Stimulated activated CD4-positive, alpha-beta T cell treated with anti-CD3 and anti-CD28 coated beads, Interleukin-2, amount 100 ng/mL, for 48 hours (primary cell): ENCODE results near the gene HPCAL1.
"Not testable (repeated sequence)": the region's sequence is repeated elsewhere in the genome, so short reads cannot be mapped to it uniquely, and the experiment has no call there.

Experiments used
- DNase-seq, 2 donors: peaks; one replicate each; pipeline ENCODE4 v3.0.0-alpha.2; 2020

The HPCAL1 gene

GRCh38 chr2:10285191-10285555 lies 17.5 kb upstream of the HPCAL1 start:
- no peak for DNase-seq

GRCh38 chr2:10285556-10286198 lies 17.0 kb upstream of the HPCAL1 start:
- no peak for DNase-seq

- DNase-seq, result no peak
These were observed 16.3 kb upstream of the HPCAL1 start for GRCh38 chr2:10286216-10287037.

GRCh38 chr2:10287761-10288160 lies 14.9 kb upstream of the HPCAL1 start:
- no peak for DNase-seq

- no peak for DNase-seq
These were observed 14.1 kb upstream of the HPCAL1 start for GRCh38 chr2:10288606-10289005.

GRCh38 chr2:10289352-10289751 lies 13.4 kb upstream of the HPCAL1 start:
- DNase-seq, result no peak

- no peak for DNase-seq
These were observed 12.8 kb upstream of the HPCAL1 start for GRCh38 chr2:10289891-10290290.

- not testable (repeated sequence) for DNase-seq
These were observed 11.3 kb upstream of the HPCAL1 start for GRCh38 chr2:10291376-10291775.

- no peak for DNase-seq
These were observed 10.7 kb upstream of the HPCAL1 start for GRCh38 chr2:10292033-10292432.

- DNase-seq, result no peak
These were observed 9.1 kb upstream of the HPCAL1 start for GRCh38 chr2:10293603-10294002.

- no peak for DNase-seq
These were observed 8.6 kb upstream of the HPCAL1 start for GRCh38 chr2:10294077-10294476.

GRCh38 chr2:10295649-10296048 lies 7.1 kb upstream of the HPCAL1 start:
- not testable (repeated sequence) for DNase-seq

- no peak for DNase-seq
These were observed 6.6 kb upstream of the HPCAL1 start for GRCh38 chr2:10296142-10296541.

GRCh38 chr2:10297191-10297830 lies 5.4 kb upstream of the HPCAL1 start:
- no peak for DNase-seq

- peak in 1 of 2 donors; percentile 43 for DNase-seq
These were observed 4.7 kb upstream of the HPCAL1 start for GRCh38 chr2:10297959-10298531.

- not testable (repeated sequence) for DNase-seq
These were observed 3.9 kb upstream of the HPCAL1 start for GRCh38 chr2:10298777-10299176.

GRCh38 chr2:10300328-10300920 lies 2.3 kb upstream of the HPCAL1 start:
- DNase-seq, result no peak

GRCh38 chr2:10300997-10301940 lies 1.4 kb upstream of the HPCAL1 start:
- DNase-seq, result no peak

GRCh38 chr2:10301941-10302478 lies 694 bp upstream of the HPCAL1 start:
- no peak for DNase-seq

GRCh38 chr2:10303181-10303693 lies 533 bp downstream of the HPCAL1 start:
- DNase-seq, result peak in 1 of 2 donors; percentile 15

GRCh38 chr2:10303694-10304378 lies 1.1 kb downstream of the HPCAL1 start:
- peak; percentile 21 to 35 for DNase-seq
